CD14-positive monocyte (primary cell): ENCODE data around the gene NETO1. TPM values are rescaled to one million over a fixed set of nuclear protein-coding genes. Genes with fewer than 3 reads are reported as not detected.

Experiments
- DNase-seq, 3 donors: peaks; one replicate each; pipeline ENCODE4 v3.0.0-alpha.2; 2011 to 2022
- H2AFZ ChIP-seq: 2 replicates; pipeline ENCODE4 v1.6.0; 2012; ENCODE audit warnings: mild to moderate bottlenecking, low read depth, low read length, inconsistent platforms; ENCODE audit not compliant: insufficient read depth, poor library complexity, severe bottlenecking
- H3K27ac ChIP-seq, 2 donors: 1 replicate in 1 of 2; 2 replicates in 1 of 2; pipeline ENCODE4 v1.5.1; 2012 to 2013; ENCODE audit warnings: low read length in 2 of 2, control low read depth in 1 of 2, inconsistent platforms in 1 of 2, low read depth in 1 of 2, mild to moderate bottlenecking in 1 of 2
- H3K27me3 ChIP-seq, 2 donors: one replicate each; pipeline versions ENCODE4 v1.6.0 to v1.6.1; 2011 to 2013; ENCODE audit warnings: low read length in 2 of 2; ENCODE audit not compliant: control insufficient read depth in 2 of 2, insufficient read depth in 2 of 2
- H3K36me3 ChIP-seq, 2 donors: replicated peaks in 1 of 2; 1 replicate in 1 of 2; 2 replicates in 1 of 2; pipeline versions ENCODE4 v1.5.1 to v1.6.1; 2012 to 2013; ENCODE audit warnings: low read length in 2 of 2, control low read depth in 1 of 2, inconsistent platforms in 1 of 2, mild to moderate bottlenecking in 1 of 2; ENCODE audit not compliant: insufficient read depth in 2 of 2, control insufficient read depth in 1 of 2
- H3K4me1 ChIP-seq, 2 donors: 1 replicate in 1 of 2; 2 replicates in 1 of 2; pipeline versions ENCODE4 v1.5.1 to v1.6.1; 2012 to 2013; ENCODE audit warnings: low read length in 2 of 2, control low read depth in 1 of 2, inconsistent platforms in 1 of 2, mild to moderate bottlenecking in 1 of 2, moderate library complexity in 1 of 2; ENCODE audit not compliant: insufficient read depth in 2 of 2, control insufficient read depth in 1 of 2
- H3K4me2 ChIP-seq: replicated peaks from 2 replicates; pipeline ENCODE3; 2012; ENCODE audit warnings: low read length, moderate library complexity, mild to moderate bottlenecking; ENCODE audit not compliant: poor library complexity, severe bottlenecking; ENCODE audit errors: extremely low read depth
- H3K4me3 ChIP-seq, 3 experiments: fragments of 200-600 bp in 1 of 3; sonication (generic) in 1 of 3; replicated peaks in 1 of 3; 1 replicate in 2 of 3; 2 replicates in 1 of 3; pipeline ENCODE4 v1.5.1; 2011 to 2013; ENCODE audit warnings: low read length in 3 of 3, mild to moderate bottlenecking in 3 of 3, control low read depth in 2 of 3, low read depth in 2 of 3, inconsistent platforms in 1 of 3, moderate library complexity in 1 of 3
- H3K79me2 ChIP-seq: 2 replicates; pipeline ENCODE4 v1.6.0; 2012; ENCODE audit warnings: mild to moderate bottlenecking, control low read depth, inconsistent platforms, low read length, moderate library complexity; ENCODE audit not compliant: insufficient read depth
- H3K9ac ChIP-seq: 2 replicates; pipeline ENCODE4 v1.6.0; 2017; ENCODE audit warnings: low read length, mild to moderate bottlenecking; ENCODE audit not compliant: insufficient read depth, poor library complexity, severe bottlenecking
- H3K9me3 ChIP-seq, 2 donors: replicated peaks in 1 of 2; 1 replicate in 1 of 2; 2 replicates in 1 of 2; pipeline versions ENCODE4 v1.5.1 to v1.6.1; 2012 to 2013; ENCODE audit warnings: low read length in 2 of 2, control low read depth in 1 of 2; ENCODE audit not compliant: control insufficient read depth in 1 of 2, insufficient read depth in 1 of 2
- H4K20me1 ChIP-seq: 2 replicates; pipeline ENCODE4 v1.6.0; 2012; ENCODE audit warnings: mild to moderate bottlenecking, low read length, control low read depth, moderate library complexity; ENCODE audit not compliant: insufficient read depth
- H3K27ac Mint-ChIP-seq, 7 donors: one replicate each; pipeline ENCODE4 v1.8.0; 2020; ENCODE audit warnings: mild to moderate bottlenecking in 7 of 7, mixed read lengths in 7 of 7, moderate library complexity in 6 of 7, inconsistent platforms in 2 of 7
- H3K27me3 Mint-ChIP-seq, 3 donors: one replicate each; pipeline ENCODE4 v1.8.0; 2021 to 2022; ENCODE audit warnings: low read depth in 3 of 3, mild to moderate bottlenecking in 3 of 3, mixed read lengths in 3 of 3, moderate library complexity in 3 of 3, inconsistent platforms in 1 of 3
- H3K36me3 Mint-ChIP-seq, 2 donors: one replicate each; pipeline ENCODE4 v1.8.0; 2020; ENCODE audit warnings: mixed read lengths in 2 of 2, inconsistent platforms in 1 of 2, mild to moderate bottlenecking in 1 of 2
- H3K4me1 Mint-ChIP-seq: one replicate; pipeline ENCODE4 v1.8.0; 2020; ENCODE audit warnings: mild to moderate bottlenecking, mixed read lengths
- H3K4me3 Mint-ChIP-seq, 2 donors: one replicate each; pipeline ENCODE4 v1.8.0; 2020; ENCODE audit warnings: mild to moderate bottlenecking in 2 of 2, mixed read lengths in 2 of 2, moderate library complexity in 1 of 2
- H3K9me3 Mint-ChIP-seq, 7 donors: one replicate each; pipeline ENCODE4 v1.8.0; 2020 to 2022; ENCODE audit warnings: mixed read lengths in 7 of 7, mild to moderate bottlenecking in 6 of 7, moderate library complexity in 6 of 7, inconsistent platforms in 2 of 7
- WGBS: methylation state at CpG from one replicate; pipeline ENCODE4 v1.1.5; 2013; ENCODE audit warnings: missing lambda C conversion rate; ENCODE audit not compliant: insufficient coverage; 5-methylcytosine and 5-hydroxymethylcytosine counted together
- intact Hi-C, 2 donors: fragments of 100-400 bp; cut with micrococcal nuclease; formaldehyde crosslinking; loops; one replicate each; pipeline versions ENCODE4 v1.15.0 to v1.15.1; 2023
- polyA plus RNA-seq, 3 donors: library from polyadenylated mRNA; depleted of rRNA in 1 of 3; unstranded in 2 of 3; stranded (reverse) in 1 of 3; fragments of 300-500 nt in 2 of 3; fragments of >200 nt in 1 of 3; fragmentation: Illumina TruSeq in 2 of 3; gene quantifications; 1 replicate in 2 of 3; 2 replicates in 1 of 3; pipeline ENCODE4 v1.2.3, GENCODE V29; 2012 to 2021
- TF ChIP-seq, protein P1 (sequence below): fragments of 200-600 bp; IDR thresholded peaks from one replicate; pipeline ENCODE4 v1.8.0; 2022; ENCODE audit warnings: antibody characterized with exemption, mild to moderate bottlenecking

The NETO1 gene
- polyA plus RNA-seq, 3 donors, result not detected

DNA sequence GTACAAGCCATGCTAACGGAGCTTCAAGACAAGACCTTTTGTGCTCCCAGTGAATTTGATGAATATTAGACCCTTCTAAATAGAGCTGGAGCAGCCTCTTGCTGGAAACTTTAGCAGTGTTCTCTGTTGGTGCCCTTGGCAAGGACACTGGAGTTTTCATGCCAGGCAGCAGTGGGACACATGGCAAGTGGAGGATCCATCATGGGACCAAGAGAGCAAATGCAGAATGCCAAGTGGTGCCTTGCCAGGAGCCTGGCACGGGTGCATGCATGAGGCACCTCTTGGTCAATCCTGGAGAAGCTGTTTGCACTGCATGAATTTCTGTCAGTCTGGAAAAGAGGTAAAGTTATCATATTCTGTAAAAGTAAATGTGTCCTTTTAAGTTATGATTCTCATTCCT, 59.1 kb downstream of the NETO1 start:
- 81% methylated on average over 2 of the region's 2 CpGs for WGBS
- Histone ChIP-seq H3K9ac (no peak overlapping the region), H3K27me3 (no peaks in the 10 kb centered on the region)

DNA sequence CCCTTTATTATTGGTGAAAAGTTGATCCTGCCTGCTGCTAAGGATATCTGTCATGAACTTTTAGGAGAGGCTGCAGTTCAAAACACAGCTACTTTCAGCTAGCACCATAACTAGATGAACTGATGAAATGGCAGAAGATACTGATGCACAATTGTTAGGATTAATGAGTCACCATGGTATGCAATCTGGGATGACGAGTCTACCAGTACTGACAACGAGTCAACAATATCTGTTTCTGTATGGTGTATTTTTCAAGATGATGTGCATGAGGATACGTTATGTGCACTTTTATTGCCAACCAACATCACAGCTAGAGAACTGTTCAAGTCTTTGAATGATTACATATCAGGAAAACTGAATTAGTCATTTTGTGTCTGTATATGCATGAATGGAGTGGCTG, 68.7 kb downstream of the NETO1 start:
- H3K79me2 ChIP-seq, result no peaks in the 10 kb centered on the region
- H3K9me3 ChIP-seq, result peaks cover 0 to 2% of the 10 kb centered on the region in 2 donors
- TF ChIP-seq, protein P1, sequence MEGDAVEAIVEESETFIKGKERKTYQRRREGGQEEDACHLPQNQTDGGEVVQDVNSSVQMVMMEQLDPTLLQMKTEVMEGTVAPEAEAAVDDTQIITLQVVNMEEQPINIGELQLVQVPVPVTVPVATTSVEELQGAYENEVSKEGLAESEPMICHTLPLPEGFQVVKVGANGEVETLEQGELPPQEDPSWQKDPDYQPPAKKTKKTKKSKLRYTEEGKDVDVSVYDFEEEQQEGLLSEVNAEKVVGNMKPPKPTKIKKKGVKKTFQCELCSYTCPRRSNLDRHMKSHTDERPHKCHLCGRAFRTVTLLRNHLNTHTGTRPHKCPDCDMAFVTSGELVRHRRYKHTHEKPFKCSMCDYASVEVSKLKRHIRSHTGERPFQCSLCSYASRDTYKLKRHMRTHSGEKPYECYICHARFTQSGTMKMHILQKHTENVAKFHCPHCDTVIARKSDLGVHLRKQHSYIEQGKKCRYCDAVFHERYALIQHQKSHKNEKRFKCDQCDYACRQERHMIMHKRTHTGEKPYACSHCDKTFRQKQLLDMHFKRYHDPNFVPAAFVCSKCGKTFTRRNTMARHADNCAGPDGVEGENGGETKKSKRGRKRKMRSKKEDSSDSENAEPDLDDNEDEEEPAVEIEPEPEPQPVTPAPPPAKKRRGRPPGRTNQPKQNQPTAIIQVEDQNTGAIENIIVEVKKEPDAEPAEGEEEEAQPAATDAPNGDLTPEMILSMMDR, result no peak
- H3K27me3 Mint-ChIP-seq, result peaks cover 0 to 2% (median 0%) of the 10 kb centered on the region in 3 donors
- H3K4me2 ChIP-seq, result no peak overlapping the region
- no peak overlapping the region for H3K9ac ChIP-seq
- intact Hi-C loops, result no loop called here
- no peaks in the 10 kb centered on the region for H3K36me3 Mint-ChIP-seq
- no peaks in the 10 kb centered on the region for H3K4me1 ChIP-seq
- no peak overlapping the region for H3K4me3 Mint-ChIP-seq
- no peak overlapping the region for H2AFZ ChIP-seq
- no peaks in the 10 kb centered on the region for H3K36me3 ChIP-seq
- no peaks in the 10 kb centered on the region for H3K4me1 Mint-ChIP-seq
- H3K27ac Mint-ChIP-seq, result no peak overlapping the region
- peaks cover 0 to 3% (median 0%) of the 10 kb centered on the region in 7 donors for H3K9me3 Mint-ChIP-seq
- no peaks in the 10 kb centered on the region for H4K20me1 ChIP-seq
- no peak overlapping the region for H3K4me3 ChIP-seq
- no peak for DNase-seq
- H3K27ac ChIP-seq, result no peak overlapping the region
- H3K27me3 ChIP-seq, result no peaks in the 10 kb centered on the region
- WGBS, result no CpG with 5 or more reads among the region's 3 CpGs

More for the DNA sequence above, 59.1 kb downstream of the NETO1 start:
- no peaks in the 10 kb centered on the region for H4K20me1 ChIP-seq
- H3K4me3 ChIP-seq, result no peak overlapping the region
- TF ChIP-seq, protein P1, result no peak
- no peak overlapping the region for H3K4me2 ChIP-seq
- H3K9me3 Mint-ChIP-seq, result peaks cover 0 to 3% (median 1%) of the 10 kb centered on the region in 7 donors
- H3K27ac ChIP-seq, result no peak overlapping the region
- H3K27ac Mint-ChIP-seq, result no peak overlapping the region
- H3K79me2 ChIP-seq, result no peaks in the 10 kb centered on the region
- intact Hi-C loops, result no loop called here
- peaks cover 0 to 2% (median 0%) of the 10 kb centered on the region in 3 donors for H3K27me3 Mint-ChIP-seq
- H3K4me3 Mint-ChIP-seq, result no peak overlapping the region
- no peaks in the 10 kb centered on the region for H3K4me1 ChIP-seq
- DNase-seq, result no peak
- no peak overlapping the region for H2AFZ ChIP-seq
- H3K4me1 Mint-ChIP-seq, result no peaks in the 10 kb centered on the region
- H3K36me3 Mint-ChIP-seq, result no peaks in the 10 kb centered on the region
- peaks cover 0 to 3% of the 10 kb centered on the region in 2 donors for H3K9me3 ChIP-seq
- no peaks in the 10 kb centered on the region for H3K36me3 ChIP-seq
